HT-29 (cell line): ENCODE results near the gene NLGN4X. TPM values are rescaled to one million over a fixed set of nuclear protein-coding genes. Genes with fewer than 3 reads are reported as not detected.

Experiments
- DNase-seq: peaks from one replicate; pipeline ENCODE4 v3.0.0-alpha.2; 2015; ENCODE audit warnings: low spot score
- total RNA-seq: library from RNA; depleted of rRNA; stranded (reverse); fragments of >200 nt; shearing (Covaris generic); gene quantifications from 2 replicates; pipeline ENCODE4 v1.2.3, GENCODE V29; 2014; rRNA removed

NLGN4X gene
- not detected in 2 replicates for total RNA-seq

GRCh38 chrX:6228720-6229119 lies at the start of gene NLGN4X:
TSS of gene NLGN4X (minus strand) at chrX:6228867. CDS start at chrX:6151466, 77,401 bp downstream.
- DNase-seq, result no peak

GRCh38 chrX:6266041-6266440 lies 37.4 kb upstream of the NLGN4X start:
- DNase-seq, result no peak

GRCh38 chrX:6262959-6263358 lies 34.3 kb upstream of the NLGN4X start:
- no peak for DNase-seq

GRCh38 chrX:6257025-6257424 lies 28.4 kb upstream of the NLGN4X start:
- DNase-seq, result no peak

- no peak for DNase-seq
Observed at GRCh38 chrX:6244666-6245065, 16.0 kb upstream of the NLGN4X start.

- no peak for DNase-seq
Observed at GRCh38 chrX:6238576-6238975, 9.9 kb upstream of the NLGN4X start.

- DNase-seq, result no peak
Observed at GRCh38 chrX:6227935-6228334, 732 bp downstream of the NLGN4X start.

GRCh38 chrX:6227453-6227835 lies 1.2 kb downstream of the NLGN4X start:
- DNase-seq, result no peak

GRCh38 chrX:6226596-6227452 lies 1.8 kb downstream of the NLGN4X start:
- no peak for DNase-seq

GRCh38 chrX:6225911-6226595 lies 2.6 kb downstream of the NLGN4X start:
- DNase-seq, result no peak

GRCh38 chrX:6225288-6225910 lies 3.3 kb downstream of the NLGN4X start:
- no peak for DNase-seq

GRCh38 chrX:6223516-6223915 lies 5.2 kb downstream of the NLGN4X start:
- DNase-seq, result no peak

- no peak for DNase-seq
Observed at GRCh38 chrX:6210230-6210629, 18.4 kb downstream of the NLGN4X start.

GRCh38 chrX:6203462-6204215 lies 25.0 kb downstream of the NLGN4X start:
- no peak for DNase-seq

GRCh38 chrX:6199486-6199885 lies 29.2 kb downstream of the NLGN4X start:
- DNase-seq, result no peak

GRCh38 chrX:6187256-6187655 lies 41.4 kb downstream of the NLGN4X start:
- no peak for DNase-seq

GRCh38 chrX:6184900-6185515 lies 43.7 kb downstream of the NLGN4X start:
- no peak for DNase-seq

- DNase-seq, result no peak
Observed at GRCh38 chrX:6175914-6176313, 52.8 kb downstream of the NLGN4X start.

- DNase-seq, result no peak
Observed at GRCh38 chrX:6170424-6170823, 58.2 kb downstream of the NLGN4X start.

GRCh38 chrX:6169407-6169806 lies 59.3 kb downstream of the NLGN4X start:
- DNase-seq, result no peak

GRCh38 chrX:6163721-6164120 lies 64.9 kb downstream of the NLGN4X start:
- no peak for DNase-seq
